HCT116 (cell line): Measurements from ENCODE around the gene REEP6. TPM values are rescaled to one million over a fixed set of nuclear protein-coding genes. Genes with fewer than 3 reads are reported as not detected.

Source experiments
- ATAC-seq: fragments of 200-7000 bp; cut with Tn5 transposase; 2 replicates; pipeline ENCODE4 v1.9.1; 2020; ENCODE audit warnings: mild to moderate bottlenecking, moderate library complexity
- BruUV-seq: library from RNA; stranded (reverse); fragments of 400-500 nt; replicated peaks from 2 replicates; lab custom pipeline; 2021; lab: Mats Ljungman, UMichigan
- CTCF ChIA-PET: fragments of 300-600 bp; sonication (Branson Sonifier 250); formaldehyde crosslinking; loops from one replicate; lab custom pipeline; 2021; ENCODE audit warnings: antibody characterized with exemption; lab: Charles Lee
- POLR2A ChIA-PET: fragments of 300-600, 350-600 bp; sonication (Branson Sonifier 250); formaldehyde crosslinking; loops from one replicate; lab custom pipeline; 2021; ENCODE audit warnings: antibody characterized with exemption; lab: Charles Lee
- RAD21 ChIA-PET, 2 experiments: fragments of 300-600 bp; sonication (Branson Sonifier 250); formaldehyde crosslinking; loops; one replicate each; lab custom pipeline; 2023; ENCODE audit warnings: low total read pairs in 2 of 2; ENCODE audit not compliant: uncharacterized antibody in 2 of 2, unreplicated experiment in 2 of 2, low non-redundant PET in 1 of 2; lab: Charles Lee
- DNase-seq: peaks from one replicate; pipeline ENCODE4 v3.0.0-alpha.2; 2010; ENCODE audit warnings: low read depth, low spot score
- H2AFZ ChIP-seq: fragments of 200-600 bp; shearing (Covaris generic), sonication (generic); 2 replicates; pipeline ENCODE4 v1.6.1; 2017; ENCODE audit warnings: low read depth, mixed run types, mixed read lengths, antibody characterized with exemption, low read length; ENCODE audit not compliant: poor library complexity, severe bottlenecking
- H3K27ac ChIP-seq: 2 replicates; pipeline ENCODE4 v1.5.1; 2012; ENCODE audit warnings: low read depth, low read length
- H3K27me3 ChIP-seq: fragments of 200-600 bp; sonication (generic); 2 replicates; pipeline ENCODE4 v1.6.1; 2016; ENCODE audit warnings: mixed run types, low read length, mixed read lengths; ENCODE audit not compliant: insufficient read depth
- H3K36me3 ChIP-seq, 2 experiments: fragments of 200-500 bp in 1 of 2; fragments of 200-600 bp in 1 of 2; sonication (Bioruptor generic) in 1 of 2; sonication (generic) in 1 of 2; 2 replicates each; pipeline versions ENCODE4 v1.5.1 to v1.6.1; 2014 to 2016; ENCODE audit warnings: low read length in 2 of 2, inconsistent platforms in 1 of 2, mixed read lengths in 1 of 2, mixed run types in 1 of 2; ENCODE audit not compliant: insufficient read depth in 2 of 2, control insufficient read depth in 1 of 2
- H3K4me1 ChIP-seq, 2 experiments: fragments of 200-600 bp in 1 of 2; sonication (generic) in 1 of 2; 2 replicates each; pipeline versions ENCODE4 v1.5.1 to v1.6.1; 2012 to 2017; ENCODE audit warnings: low read length in 2 of 2, inconsistent platforms in 1 of 2, mild to moderate bottlenecking in 1 of 2, mixed read lengths in 1 of 2, mixed run types in 1 of 2, moderate library complexity in 1 of 2; ENCODE audit not compliant: insufficient read depth in 2 of 2, control insufficient read depth in 1 of 2
- H3K4me2 ChIP-seq: fragments of 200-600 bp; sonication (generic); 2 replicates; pipeline ENCODE4 v1.6.1; 2017; ENCODE audit warnings: mixed run types, low read length, mixed read lengths
- H3K4me3 ChIP-seq, 2 experiments: fragments of 200-600 bp in 1 of 2; sonication (generic) in 1 of 2; replicated peaks in 1 of 2; 2 replicates each; pipeline ENCODE4 v1.5.1; 2011 to 2016; ENCODE audit warnings: low read length in 2 of 2, control low read depth in 1 of 2, low read depth in 1 of 2, mild to moderate bottlenecking in 1 of 2, mixed read lengths in 1 of 2, mixed run types in 1 of 2
- H3K79me2 ChIP-seq: fragments of 200-600 bp; sonication (generic); 2 replicates; pipeline ENCODE4 v1.6.1; 2017; ENCODE audit warnings: mild to moderate bottlenecking, mixed run types, low read length, moderate library complexity, mixed read lengths; ENCODE audit not compliant: insufficient read depth
- H3K9ac ChIP-seq: fragments of 200-600 bp; sonication (generic); 2 replicates; pipeline ENCODE4 v1.6.1; 2016; ENCODE audit warnings: low read length, mixed read lengths
- H3K9me2 ChIP-seq: fragments of 200-600 bp; sonication (generic), shearing (Covaris generic); 2 replicates; pipeline ENCODE4 v1.6.1; 2017; ENCODE audit warnings: mixed run types, mild to moderate bottlenecking, moderate library complexity; ENCODE audit not compliant: insufficient read depth
- H3K9me3 ChIP-seq, 2 experiments: fragments of 200-500 bp in 1 of 2; fragments of 200-600 bp in 1 of 2; sonication (Bioruptor generic) in 1 of 2; sonication (generic) in 1 of 2; 2 replicates each; pipeline ENCODE4 v1.6.1; 2014 to 2017; ENCODE audit warnings: low read length in 2 of 2, mixed read lengths in 2 of 2, inconsistent platforms in 1 of 2, low read depth in 1 of 2, mild to moderate bottlenecking in 1 of 2, mixed run types in 1 of 2, moderate library complexity in 1 of 2; ENCODE audit not compliant: control insufficient read depth in 1 of 2, insufficient read depth in 1 of 2
- H4K20me1 ChIP-seq: fragments of 200-600 bp; sonication (generic), shearing (Covaris generic); 2 replicates; pipeline ENCODE4 v1.6.1; 2017; ENCODE audit warnings: mixed run types, mild to moderate bottlenecking, moderate library complexity; ENCODE audit not compliant: insufficient read depth
- CBX3 ChIP-seq: IDR thresholded peaks from 2 replicates; pipeline ENCODE4 v1.6.1; 2012; ENCODE audit warnings: low read depth
- CEBPB ChIP-seq: IDR thresholded peaks from 2 replicates; pipeline ENCODE4 v1.6.1; 2012; ENCODE audit warnings: low read depth
- EZH2phosphoT487 ChIP-seq: fragments of 200-600 bp; IDR thresholded peaks from 2 replicates; pipeline ENCODE4 v1.6.1; 2018; ENCODE audit warnings: antibody characterized with exemption, borderline replicate concordance
- FOSL1 ChIP-seq: IDR thresholded peaks from 2 replicates; pipeline ENCODE4 v1.6.1; 2012; ENCODE audit warnings: low read depth
- POLR2A ChIP-seq: IDR thresholded peaks from 2 replicates; pipeline ENCODE4 v1.7.0; 2011; ENCODE audit warnings: borderline replicate concordance; ENCODE audit not compliant: insufficient read depth, insufficient read length; ENCODE audit errors: extremely low read depth
- POLR2AphosphoS5 ChIP-seq: IDR thresholded peaks from 2 replicates; pipeline ENCODE4 v1.6.1; 2011; ENCODE audit warnings: mild to moderate bottlenecking, low read depth, low read length, moderate library complexity
- SIN3A ChIP-seq: IDR thresholded peaks from 2 replicates; pipeline ENCODE4 v1.6.1; 2012; ENCODE audit warnings: low read depth
- TCF7L2 ChIP-seq: IDR thresholded peaks from 2 replicates; pipeline ENCODE4 v1.7.0; 2011; ENCODE audit warnings: borderline replicate concordance, inconsistent platforms; ENCODE audit not compliant: insufficient read depth, insufficient read length; ENCODE audit errors: extremely low read depth
- YY1 ChIP-seq: IDR thresholded peaks from 2 replicates; pipeline ENCODE4 v1.6.1; 2011; ENCODE audit warnings: low read length, low read depth, moderate library complexity, mild to moderate bottlenecking; ENCODE audit not compliant: insufficient replicate concordance; ENCODE audit errors: extremely low read depth
- ZNF274 ChIP-seq: fragments of 200-500 bp; sonication (Bioruptor generic); IDR thresholded peaks from 2 replicates; pipeline ENCODE4 v1.6.1; 2014; ENCODE audit warnings: mild to moderate bottlenecking, low read depth, low read length, inconsistent platforms
- intact Hi-C: fragments of 100-400 bp; cut with micrococcal nuclease; formaldehyde crosslinking; loops from 2 replicates; pipeline ENCODE4 v1.10.0; 2022
- total RNA-seq: library from RNA; stranded (reverse); gene quantifications from one replicate; pipeline ENCODE4 v1.2.1, GENCODE V29; 2021; ENCODE audit not compliant: unreplicated experiment
- TF ChIP-seq, protein P1 (sequence below): IDR thresholded peaks from 2 replicates; pipeline ENCODE4 v1.6.1; 2012; ENCODE audit warnings: low read depth
- TF ChIP-seq, protein P2 (sequence below), 3 experiments: fragments of 200-600 bp in 1 of 3; sonication (generic) in 1 of 3; IDR thresholded peaks in 2 of 3; conservative IDR thresholded peaks in 1 of 3; 2 replicates each; pipeline ENCODE4 v1.5.1; 2012 to 2017; ENCODE audit warnings: low read depth in 2 of 3, low read length in 2 of 3, antibody characterized with exemption in 1 of 3, borderline replicate concordance in 1 of 3, control low read depth in 1 of 3, mild to moderate bottlenecking in 1 of 3, mixed read lengths in 1 of 3, mixed run types in 1 of 3, moderate library complexity in 1 of 3; ENCODE audit not compliant: insufficient read depth in 1 of 3

The REEP6 gene
- total RNA-seq, 1 experiment from 2014 or later: 53.9 TPM

DNA sequence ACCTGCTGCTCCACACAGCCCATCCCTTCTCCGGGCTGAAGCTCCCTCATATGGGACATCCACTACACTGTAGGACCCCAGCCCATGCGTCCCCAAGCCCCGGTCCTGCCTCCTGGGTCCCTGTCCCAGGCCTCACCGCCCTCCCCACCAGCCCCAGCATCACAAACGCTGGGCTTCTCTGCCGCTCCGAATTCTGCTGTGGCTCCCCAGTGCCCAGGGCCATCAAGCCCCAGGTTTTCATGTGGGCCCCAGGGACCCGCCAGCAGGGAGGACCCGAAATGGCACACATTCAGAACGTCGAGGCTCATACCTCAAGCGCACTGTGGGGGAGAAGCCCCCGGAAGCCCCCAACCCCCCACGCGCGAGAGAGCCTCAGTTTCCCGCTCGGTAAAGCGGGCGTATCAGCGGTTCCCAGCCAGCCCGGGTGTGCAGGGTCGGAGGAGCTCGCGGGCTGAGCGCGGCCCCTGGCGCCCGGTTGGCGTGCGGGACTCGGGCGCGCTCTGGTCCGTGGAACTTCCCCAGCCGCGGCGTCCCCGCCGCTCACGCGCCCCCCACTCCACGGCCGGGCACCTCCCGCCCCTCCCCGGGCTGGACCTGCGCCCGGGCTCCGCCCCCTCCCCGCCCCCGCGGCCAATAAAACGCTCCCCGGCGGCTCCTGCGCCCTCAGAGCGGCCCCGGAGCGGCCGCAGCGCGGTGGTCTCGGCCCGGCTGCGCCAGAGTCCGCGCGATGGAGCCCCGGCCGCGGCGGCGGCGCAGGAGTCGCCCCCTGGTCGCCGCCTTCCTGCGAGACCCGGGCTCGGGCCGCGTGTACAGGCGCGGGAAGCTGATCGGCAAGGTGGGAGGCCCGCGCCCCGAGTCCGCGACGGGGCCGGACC, 32.7 kb downstream of the REEP6 start, which contains the start of gene PLK5:
TSS of gene PLK5 (plus strand) at position 666 of the 875 bp plus-strand sequence. CDS start 2,920 bp downstream, outside the sequence.
- H3K27ac ChIP-seq: no peak within 1 kb of the TSS
- no peaks in the 10 kb centered on the region for H3K27me3 ChIP-seq
- no peak for DNase-seq
- H3K4me3 ChIP-seq: no peak within 1 kb of the TSS
- BruUV-seq: no TSS peak
- no peaks in the 10 kb centered on the region for H3K4me1 ChIP-seq
- H3K9ac ChIP-seq: no peak within 1 kb of the TSS
- RAD21 ChIA-PET: no interaction called here
- no peak within 1 kb of the TSS for H2AFZ ChIP-seq
- no peaks in the 10 kb centered on the region for H3K36me3 ChIP-seq
- no peaks in the 10 kb centered on the region for H3K79me2 ChIP-seq
- no peak for ATAC-seq
- POLR2A ChIA-PET: no interaction called here
- intact Hi-C loops: no loop called here
- H3K9me2 ChIP-seq: no peaks in the 10 kb centered on the region
- H4K20me1 ChIP-seq: no peaks in the 10 kb centered on the region
- no peak for TF ChIP-seq POLR2A
- no peak for TF ChIP-seq EZH2phosphoT487
- no peak for TF ChIP-seq SIN3A
- no peaks in the 10 kb centered on the region for H3K9me3 ChIP-seq
- no peak within 1 kb of the TSS for H3K4me2 ChIP-seq
- CTCF ChIA-PET: no interaction called here

DNA sequence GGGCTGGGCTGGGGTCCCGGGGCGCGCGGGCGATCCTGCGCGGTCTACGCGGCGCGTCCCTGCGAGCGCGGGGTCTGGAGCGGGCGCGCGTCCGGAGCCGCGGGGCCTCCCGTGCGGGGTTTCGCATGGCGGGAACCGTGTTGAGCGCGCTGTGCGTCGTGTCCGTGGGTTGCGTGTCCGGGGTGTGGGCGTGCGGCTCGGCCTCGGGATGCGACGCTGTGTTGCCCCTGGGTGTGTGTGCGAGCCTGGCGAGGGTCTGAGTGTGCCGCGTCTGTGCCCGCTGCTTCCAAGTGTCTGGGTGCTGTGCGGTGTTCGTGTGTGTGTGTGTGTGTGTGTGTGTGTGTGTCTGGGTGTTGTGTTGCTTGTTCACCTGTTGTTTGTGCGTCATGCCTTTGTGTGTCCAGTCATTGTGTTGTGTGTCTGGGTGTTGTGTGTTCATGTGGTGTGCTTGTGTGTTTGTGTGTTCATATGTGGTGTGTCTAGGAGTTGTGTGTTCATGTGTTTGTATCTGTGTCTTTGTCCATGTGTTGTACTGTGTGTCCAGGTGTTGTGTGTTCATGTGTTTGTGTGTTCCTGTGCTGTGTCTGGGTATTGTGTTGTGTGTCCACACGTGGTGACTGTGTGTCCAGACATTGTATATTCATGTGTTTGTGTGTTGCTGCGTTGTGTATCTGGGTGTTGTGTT, 33.4 kb downstream of the REEP6 start:
- Histone ChIP-seq H3K9me3 (no peaks in the 10 kb centered on the region), H3K4me3 (no peak overlapping the region), H4K20me1 (no peaks in the 10 kb centered on the region), H3K36me3 (no peaks in the 10 kb centered on the region), H3K79me2 (no peaks in the 10 kb centered on the region), H3K9ac (no peak overlapping the region), H3K27ac (no peak overlapping the region), H3K27me3 (no peaks in the 10 kb centered on the region), H3K4me2 (no peak overlapping the region), H3K4me1 (no peaks in the 10 kb centered on the region), H3K9me2 (no peaks in the 10 kb centered on the region), H2AFZ (no peak overlapping the region)
- ATAC-seq (no peak), DNase-seq (no peak)
- ChIA-PET RAD21 (no interaction called here), POLR2A (no interaction called here), CTCF (no interaction called here)
- BruUV-seq: no TSS peak
- intact Hi-C loops: no loop called here
- TF ChIP-seq TCF7L2 (no peak), ZNF274 (no peak), CEBPB (no peak), CBX3 (no peak), FOSL1 (no peak), YY1 (no peak), POLR2AphosphoS5 (no peak)
- TF ChIP-seq, protein P1, sequence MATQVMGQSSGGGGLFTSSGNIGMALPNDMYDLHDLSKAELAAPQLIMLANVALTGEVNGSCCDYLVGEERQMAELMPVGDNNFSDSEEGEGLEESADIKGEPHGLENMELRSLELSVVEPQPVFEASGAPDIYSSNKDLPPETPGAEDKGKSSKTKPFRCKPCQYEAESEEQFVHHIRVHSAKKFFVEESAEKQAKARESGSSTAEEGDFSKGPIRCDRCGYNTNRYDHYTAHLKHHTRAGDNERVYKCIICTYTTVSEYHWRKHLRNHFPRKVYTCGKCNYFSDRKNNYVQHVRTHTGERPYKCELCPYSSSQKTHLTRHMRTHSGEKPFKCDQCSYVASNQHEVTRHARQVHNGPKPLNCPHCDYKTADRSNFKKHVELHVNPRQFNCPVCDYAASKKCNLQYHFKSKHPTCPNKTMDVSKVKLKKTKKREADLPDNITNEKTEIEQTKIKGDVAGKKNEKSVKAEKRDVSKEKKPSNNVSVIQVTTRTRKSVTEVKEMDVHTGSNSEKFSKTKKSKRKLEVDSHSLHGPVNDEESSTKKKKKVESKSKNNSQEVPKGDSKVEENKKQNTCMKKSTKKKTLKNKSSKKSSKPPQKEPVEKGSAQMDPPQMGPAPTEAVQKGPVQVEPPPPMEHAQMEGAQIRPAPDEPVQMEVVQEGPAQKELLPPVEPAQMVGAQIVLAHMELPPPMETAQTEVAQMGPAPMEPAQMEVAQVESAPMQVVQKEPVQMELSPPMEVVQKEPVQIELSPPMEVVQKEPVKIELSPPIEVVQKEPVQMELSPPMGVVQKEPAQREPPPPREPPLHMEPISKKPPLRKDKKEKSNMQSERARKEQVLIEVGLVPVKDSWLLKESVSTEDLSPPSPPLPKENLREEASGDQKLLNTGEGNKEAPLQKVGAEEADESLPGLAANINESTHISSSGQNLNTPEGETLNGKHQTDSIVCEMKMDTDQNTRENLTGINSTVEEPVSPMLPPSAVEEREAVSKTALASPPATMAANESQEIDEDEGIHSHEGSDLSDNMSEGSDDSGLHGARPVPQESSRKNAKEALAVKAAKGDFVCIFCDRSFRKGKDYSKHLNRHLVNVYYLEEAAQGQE: no peak
- TF ChIP-seq, protein P2, sequence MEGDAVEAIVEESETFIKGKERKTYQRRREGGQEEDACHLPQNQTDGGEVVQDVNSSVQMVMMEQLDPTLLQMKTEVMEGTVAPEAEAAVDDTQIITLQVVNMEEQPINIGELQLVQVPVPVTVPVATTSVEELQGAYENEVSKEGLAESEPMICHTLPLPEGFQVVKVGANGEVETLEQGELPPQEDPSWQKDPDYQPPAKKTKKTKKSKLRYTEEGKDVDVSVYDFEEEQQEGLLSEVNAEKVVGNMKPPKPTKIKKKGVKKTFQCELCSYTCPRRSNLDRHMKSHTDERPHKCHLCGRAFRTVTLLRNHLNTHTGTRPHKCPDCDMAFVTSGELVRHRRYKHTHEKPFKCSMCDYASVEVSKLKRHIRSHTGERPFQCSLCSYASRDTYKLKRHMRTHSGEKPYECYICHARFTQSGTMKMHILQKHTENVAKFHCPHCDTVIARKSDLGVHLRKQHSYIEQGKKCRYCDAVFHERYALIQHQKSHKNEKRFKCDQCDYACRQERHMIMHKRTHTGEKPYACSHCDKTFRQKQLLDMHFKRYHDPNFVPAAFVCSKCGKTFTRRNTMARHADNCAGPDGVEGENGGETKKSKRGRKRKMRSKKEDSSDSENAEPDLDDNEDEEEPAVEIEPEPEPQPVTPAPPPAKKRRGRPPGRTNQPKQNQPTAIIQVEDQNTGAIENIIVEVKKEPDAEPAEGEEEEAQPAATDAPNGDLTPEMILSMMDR (IDR thresholded peaks at IDR 0.05 in 2 of 3, conservative IDR thresholded peaks at IDR 0.05 in 1 of 3; ENCODE audit: borderline replicate concordance in 1 of 3, insufficient read depth in 1 of 3, low read depth in 2 of 3, low read length in 2 of 3): no peak
